ENCODE measurements around the gene ANXA3.

Gene ANXA3

GRCh38 chr4:78651250-78651860 is 99.8 kb downstream of the ANXA3 start:
- DNase-seq (ENCODE audit: low read depth, low spot score) = no peak
- POLR2A ChIA-PET = no interaction called here
- CTCF ChIA-PET = interaction anchor here (0.6 to 1.6 kb wide), 4 partner anchors 9 to 215 kb away, joined by 3 to 5 read pairs (median 3); no protein-coding TSS in a partner anchor
- H3K4me3 ChIP-seq (ENCODE audit: low read depth, low read length) = no peak overlapping the region
- no peak for TF ChIP-seq CTCF (IDR thresholded peaks at IDR 0.05; ENCODE audit: insufficient read depth, low read length, missing control alignments)

- CTCF ChIA-PET = interaction anchor here (0.6 to 1.6 kb wide), 4 partner anchors 17 to 214 kb away, joined by 3 to 5 read pairs (median 3); no protein-coding TSS in a partner anchor
Observed at GRCh38 chr4:78652282-78652876, 100.8 kb downstream of the ANXA3 start.

GRCh38 chr4:78653655-78654054 is 102.1 kb downstream of the ANXA3 start:
- POLR2A ChIA-PET = no interaction called here
- no peak for DNase-seq (ENCODE audit: low read depth, low spot score)
- no peak overlapping the region for H3K4me3 ChIP-seq (ENCODE audit: low read depth, low read length)
- CTCF ChIA-PET = interaction anchor here (1.0 to 1.5 kb wide), 2 partner anchors 9 to 11 kb away, joined by 3 read pairs; no protein-coding TSS in a partner anchor
- TF ChIP-seq CTCF (IDR thresholded peaks at IDR 0.05; ENCODE audit: insufficient read depth, low read length, missing control alignments) = no peak

More at GRCh38 chr4:78652282-78652876, 100.8 kb downstream of the ANXA3 start:
- POLR2A ChIA-PET = no interaction called here
- no peak for DNase-seq (ENCODE audit: low read depth, low spot score)
- no peak overlapping the region for H3K4me3 ChIP-seq (ENCODE audit: low read depth, low read length)
- TF ChIP-seq CTCF (IDR thresholded peaks at IDR 0.05; ENCODE audit: insufficient read depth, low read length, missing control alignments) = no peak

- POLR2A ChIA-PET = no interaction called here
- no peak for TF ChIP-seq CTCF (IDR thresholded peaks at IDR 0.05; ENCODE audit: insufficient read depth, low read length, missing control alignments)
- no peak for DNase-seq (ENCODE audit: low read depth, low spot score)
- CTCF ChIA-PET = no interaction called here
- H3K4me3 ChIP-seq (ENCODE audit: low read depth, low read length) = no peak overlapping the region
Observed at GRCh38 chr4:78654807-78655206, 103.2 kb downstream of the ANXA3 start.

- ChIA-PET CTCF (interaction anchor here (2.3 kb wide), 1 partner anchor 13 kb away, joined by 8 read pairs; no protein-coding TSS in a partner anchor), POLR2A (no interaction called here)
- TF ChIP-seq CTCF (IDR thresholded peaks at IDR 0.05; ENCODE audit: insufficient read depth, low read length, missing control alignments) = no peak
- no peak overlapping the region for H3K4me3 ChIP-seq (ENCODE audit: low read depth, low read length)
- no peak for DNase-seq (ENCODE audit: low read depth, low spot score)
Observed at GRCh38 chr4:78656968-78657445, 105.4 kb downstream of the ANXA3 start.

GRCh38 chr4:78659264-78659663 is 107.7 kb downstream of the ANXA3 start:
- ChIA-PET POLR2A (no interaction called here), CTCF (no interaction called here)
- DNase-seq (ENCODE audit: low read depth, low spot score) = no peak
- TF ChIP-seq CTCF (IDR thresholded peaks at IDR 0.05; ENCODE audit: insufficient read depth, low read length, missing control alignments) = no peak
- no peak overlapping the region for H3K4me3 ChIP-seq (ENCODE audit: low read depth, low read length)

All from AG04449 (cell line).